ENCODE results near the gene FFAR2. TPM values are rescaled to one million over a fixed set of nuclear protein-coding genes. Genes with fewer than 3 reads are reported as not detected.

Gene FFAR2
- total RNA-seq, 1 experiment from 2014 or later: not detected

DNA sequence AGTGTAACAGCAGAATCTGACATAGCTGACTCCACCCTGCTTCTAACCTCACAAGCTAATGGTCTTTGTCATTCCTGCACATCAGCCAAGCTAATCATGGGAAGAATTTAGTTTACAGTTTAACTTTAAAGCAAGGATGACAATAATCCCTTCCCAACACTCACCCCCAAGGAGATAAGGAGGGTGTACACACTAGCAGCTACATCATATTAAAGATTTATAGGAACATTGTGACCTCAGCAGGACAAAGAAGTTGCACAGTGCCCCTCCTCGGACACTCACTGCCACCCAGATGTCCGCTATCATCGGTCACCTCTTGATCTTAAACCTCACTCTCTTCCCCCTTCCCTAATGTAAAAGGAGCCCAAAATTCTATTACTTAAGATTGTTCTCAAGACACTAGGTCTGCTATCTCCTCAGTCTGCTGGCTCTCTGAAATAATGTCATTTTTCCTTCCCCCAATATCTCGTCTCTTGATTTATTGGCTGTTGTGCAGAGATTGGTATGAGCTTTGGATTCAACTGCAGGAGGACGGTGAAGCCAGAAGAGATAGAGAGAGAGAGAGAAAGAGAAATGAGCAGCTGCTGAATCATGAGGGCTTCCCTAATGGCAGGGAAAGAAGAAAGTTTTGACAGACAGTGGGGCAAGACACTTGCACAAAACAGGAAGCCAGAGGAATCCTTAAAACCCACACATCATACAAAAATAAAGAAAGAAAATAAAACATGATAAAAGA lies 17.5 kb upstream of the FFAR2 start:
- WGBS (ENCODE audit: extremely low coverage, insufficient read length, low lambda C conversion rate): no CpG with 5 or more reads among the region's 5 CpGs
- no peak overlapping the region for H3K4ac ChIP-seq (ENCODE audit: low read depth, low read length)
- H2BK12ac ChIP-seq (ENCODE audit: insufficient read length, low read depth, low read length): no peak overlapping the region

More for the DNA sequence above, 17.5 kb upstream of the FFAR2 start:
- no peaks in the 10 kb centered on the region; a peak in 2 of 7 replicates for H3K36me3 Mint-ChIP-seq (ENCODE audit: insufficient read depth in 1 of 3, low read depth in 3 of 3)
- H3K18ac ChIP-seq (ENCODE audit: insufficient read length, low read depth, low read length): no peak overlapping the region
- no peak for TF ChIP-seq CTCF (conservative IDR thresholded peaks at IDR 0.05)
- peaks cover 0 to 8% of the 10 kb centered on the region in 2 experiments; a peak in 3 of 5 replicates for H3K9me3 Mint-ChIP-seq
- H3K9me3 ChIP-seq (ENCODE audit: control insufficient read depth, low read depth, low read length): no peaks in the 10 kb centered on the region
- peaks cover 47% of the 10 kb centered on the region for H3K27me3 Mint-ChIP-seq (ENCODE audit: low read depth)
- H3T11ph ChIP-seq (ENCODE audit: low read length): no peak overlapping the region
- no peak overlapping the region for H3K23ac ChIP-seq (ENCODE audit: insufficient read length, low read depth, low read length)
- no peaks in the 10 kb centered on the region for H3K79me1 ChIP-seq (ENCODE audit: insufficient read depth, low read depth, low read length, poor library complexity, severe bottlenecking)
- H3K14ac ChIP-seq (ENCODE audit: insufficient read depth, low read length): no peak overlapping the region
- no peak for DNase-seq
- H3K27me3 ChIP-seq (ENCODE audit: insufficient read depth, low read length): no peaks in the 10 kb centered on the region
- H2BK120ac ChIP-seq (ENCODE audit: low read depth, low read length, poor library complexity, severe bottlenecking): no peak overlapping the region
- H3K56ac ChIP-seq (ENCODE audit: insufficient read length, low read depth, low read length): no peak overlapping the region
- no peaks in the 10 kb centered on the region for H4K20me1 ChIP-seq (ENCODE audit: control insufficient read depth, insufficient read depth, insufficient read length)
- no peak overlapping the region for H2BK20ac ChIP-seq (ENCODE audit: low read depth, low read length, poor library complexity, severe bottlenecking)
- H3K79me2 ChIP-seq (ENCODE audit: insufficient read depth, low read length): no peaks in the 10 kb centered on the region
- no peak overlapping the region for H4K8ac ChIP-seq (replicated peaks; ENCODE audit: insufficient read length, low read depth, low read length)
- no peaks in the 10 kb centered on the region for H3K23me2 ChIP-seq (ENCODE audit: insufficient read length, low read depth, low read length, poor library complexity, severe bottlenecking)
- no peak overlapping the region for H3K27ac ChIP-seq (ENCODE audit: insufficient read length, low read depth, low read length)
- H2BK15ac ChIP-seq (ENCODE audit: low read depth, low read length): no peak overlapping the region
- H3K4me1 ChIP-seq (ENCODE audit: insufficient read depth, low read length): no peaks in the 10 kb centered on the region
- H3K4me3 Mint-ChIP-seq: no peak overlapping the region
- no peak overlapping the region for H3K27ac Mint-ChIP-seq
- no peak overlapping the region for H2AFZ ChIP-seq (ENCODE audit: low read length)
- peaks cover 2 to 5% of the 10 kb centered on the region in 2 experiments; a peak in 2 of 4 replicates for H3K4me1 Mint-ChIP-seq
- H2BK5ac ChIP-seq (ENCODE audit: insufficient read length, low read length): no peak overlapping the region
- H3K9ac ChIP-seq (ENCODE audit: extremely low read depth, insufficient read length, low read length): no peak overlapping the region
- no peak overlapping the region for H3K4me2 ChIP-seq (ENCODE audit: insufficient read depth, insufficient read length, low read length)
- H4K91ac ChIP-seq (ENCODE audit: insufficient read length, low read depth, low read length): no peak overlapping the region
- no peak overlapping the region for H4K5ac ChIP-seq (ENCODE audit: insufficient read length, low read depth, low read length)
- H2AK5ac ChIP-seq (ENCODE audit: insufficient read length, low read length): no peak overlapping the region

All from H9 (cell line).